ENCODE data around the gene PTPN13.

DNA sequence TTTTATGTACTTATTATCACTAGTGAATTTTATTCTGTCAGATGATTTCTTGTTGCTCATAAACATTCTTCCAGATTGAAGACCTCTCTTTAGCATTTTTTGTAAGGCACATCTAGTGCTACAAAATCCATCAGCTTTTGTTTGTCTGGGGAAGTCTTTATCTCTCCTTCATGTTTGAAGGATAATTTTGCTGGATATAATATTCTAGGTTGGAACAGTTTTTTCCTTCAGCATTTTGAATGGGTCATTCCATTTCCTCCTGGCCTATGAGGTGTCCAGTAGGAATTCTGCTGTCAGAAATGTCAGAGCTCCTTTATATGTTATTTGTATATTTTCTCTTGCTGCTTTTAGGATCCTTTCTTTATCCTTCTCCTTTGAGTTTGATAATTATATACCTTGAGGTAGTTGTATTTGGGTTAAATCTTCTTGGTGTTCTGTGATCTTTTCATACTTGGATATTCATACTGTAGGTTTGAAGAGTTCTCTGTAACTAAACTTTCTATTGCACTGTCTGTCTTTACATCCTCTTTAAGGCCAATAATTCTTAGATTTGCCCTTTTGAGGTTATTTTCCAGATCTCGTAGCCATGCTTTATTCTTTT, 58.3 kb downstream of the PTPN13 start:
- TF ChIP-seq, protein P1, sequence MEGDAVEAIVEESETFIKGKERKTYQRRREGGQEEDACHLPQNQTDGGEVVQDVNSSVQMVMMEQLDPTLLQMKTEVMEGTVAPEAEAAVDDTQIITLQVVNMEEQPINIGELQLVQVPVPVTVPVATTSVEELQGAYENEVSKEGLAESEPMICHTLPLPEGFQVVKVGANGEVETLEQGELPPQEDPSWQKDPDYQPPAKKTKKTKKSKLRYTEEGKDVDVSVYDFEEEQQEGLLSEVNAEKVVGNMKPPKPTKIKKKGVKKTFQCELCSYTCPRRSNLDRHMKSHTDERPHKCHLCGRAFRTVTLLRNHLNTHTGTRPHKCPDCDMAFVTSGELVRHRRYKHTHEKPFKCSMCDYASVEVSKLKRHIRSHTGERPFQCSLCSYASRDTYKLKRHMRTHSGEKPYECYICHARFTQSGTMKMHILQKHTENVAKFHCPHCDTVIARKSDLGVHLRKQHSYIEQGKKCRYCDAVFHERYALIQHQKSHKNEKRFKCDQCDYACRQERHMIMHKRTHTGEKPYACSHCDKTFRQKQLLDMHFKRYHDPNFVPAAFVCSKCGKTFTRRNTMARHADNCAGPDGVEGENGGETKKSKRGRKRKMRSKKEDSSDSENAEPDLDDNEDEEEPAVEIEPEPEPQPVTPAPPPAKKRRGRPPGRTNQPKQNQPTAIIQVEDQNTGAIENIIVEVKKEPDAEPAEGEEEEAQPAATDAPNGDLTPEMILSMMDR (IDR thresholded peaks at IDR 0.05): no peak
- no peak for TF ChIP-seq EZH2phosphoT487 (IDR thresholded peaks at IDR 0.05)
